DOHH2 (cell line): Measurements from ENCODE around the gene PTPN4.

ENCODE experiments used
- H3F3A ChIP-seq: fragments of 200-600 bp; sonication (generic), shearing (Covaris generic); 2 replicates; pipeline ENCODE4 v1.6.0; 2016; ENCODE audit warnings: antibody characterized with exemption, mild to moderate bottlenecking; ENCODE audit not compliant: control insufficient read depth, insufficient read depth
- H3K27ac ChIP-seq: fragments of 200-600 bp; sonication (generic); 2 replicates; pipeline ENCODE4 v1.5.1; 2014; ENCODE audit warnings: low read depth, mild to moderate bottlenecking, low read length, moderate library complexity
- H3K27me3 ChIP-seq: fragments of 200-600 bp; sonication (generic); 2 replicates; pipeline ENCODE4 v1.6.1; 2014; ENCODE audit warnings: mild to moderate bottlenecking, low read length, mixed read lengths; ENCODE audit not compliant: control insufficient read depth
- H3K36me3 ChIP-seq: fragments of 200-600 bp; sonication (generic); 2 replicates; pipeline ENCODE4 v1.6.1; 2014; ENCODE audit warnings: mild to moderate bottlenecking, low read length, moderate library complexity, mixed read lengths; ENCODE audit not compliant: control insufficient read depth
- H3K4me1 ChIP-seq: fragments of 200-600 bp; sonication (generic); 2 replicates; pipeline ENCODE4 v1.6.1; 2014; ENCODE audit warnings: mild to moderate bottlenecking, low read length, mixed read lengths; ENCODE audit not compliant: control insufficient read depth
- H3K4me2 ChIP-seq: fragments of 200-600 bp; sonication (generic); 2 replicates; pipeline ENCODE4 v1.6.0; 2014; ENCODE audit warnings: mild to moderate bottlenecking, low read length, moderate library complexity
- H3K4me3 ChIP-seq: fragments of 200-600 bp; sonication (generic); 2 replicates; pipeline ENCODE4 v1.5.1; 2014; ENCODE audit warnings: mild to moderate bottlenecking, low read length, mixed read lengths
- H3K79me2 ChIP-seq: fragments of 200-600 bp; sonication (generic); 2 replicates; pipeline ENCODE4 v1.6.1; 2014; ENCODE audit warnings: mild to moderate bottlenecking, low read length, mixed read lengths; ENCODE audit not compliant: control insufficient read depth
- H3K9me2 ChIP-seq: fragments of 200-600 bp; sonication (generic); replicated peaks from 2 replicates; pipeline ENCODE4 v1.6.1; 2014; ENCODE audit warnings: mild to moderate bottlenecking, low read length, mixed read lengths; ENCODE audit not compliant: control insufficient read depth
- H3K9me3 ChIP-seq: fragments of 200-600 bp; sonication (generic); 2 replicates; pipeline ENCODE4 v1.6.1; 2014; ENCODE audit warnings: antibody characterized with exemption, low read length, mixed read lengths; ENCODE audit not compliant: control insufficient read depth, insufficient read depth
- H4K20me1 ChIP-seq: fragments of 200-600 bp; sonication (generic); 2 replicates; pipeline ENCODE4 v1.6.0; 2014; ENCODE audit warnings: low read depth, mild to moderate bottlenecking, antibody characterized with exemption, low read length, moderate library complexity; ENCODE audit not compliant: control insufficient read depth, insufficient read depth
- CTCF ChIP-seq: fragments of 200-600 bp; sonication (generic); IDR thresholded peaks from one replicate; pipeline ENCODE4 v1.5.1; 2014; ENCODE audit warnings: antibody characterized with exemption, mild to moderate bottlenecking, low read depth, low read length; ENCODE audit not compliant: poor library complexity, severe bottlenecking
- EZH2phosphoT487 ChIP-seq: fragments of 200-600 bp; sonication (generic); IDR thresholded peaks from 2 replicates; pipeline ENCODE4 v1.6.1; 2017; ENCODE audit warnings: borderline replicate concordance, mild to moderate bottlenecking, antibody characterized with exemption, low read length, moderate library complexity, mixed read lengths

PTPN4 gene

GRCh38 chr2:120028795-120029194 is 269.1 kb downstream of the PTPN4 start:
- Histone ChIP-seq H3K36me3 (no peaks in the 10 kb centered on the region), H3K4me3 (no peak overlapping the region), H3K27me3 (no peaks in the 10 kb centered on the region), H3K4me2 (no peak overlapping the region), H3K9me2 (no peaks in the 10 kb centered on the region), H3K27ac (no peak overlapping the region), H3F3A (no peaks in the 10 kb centered on the region), H3K79me2 (no peaks in the 10 kb centered on the region), H3K9me3 (no peaks in the 10 kb centered on the region), H3K4me1 (no peaks in the 10 kb centered on the region), H4K20me1 (no peaks in the 10 kb centered on the region)
- TF ChIP-seq CTCF (no peak), EZH2phosphoT487 (no peak)

- H3K4me2 ChIP-seq, result no peak overlapping the region
- H4K20me1 ChIP-seq, result no peaks in the 10 kb centered on the region
- no peaks in the 10 kb centered on the region for H3K27me3 ChIP-seq
- no peaks in the 10 kb centered on the region for H3K36me3 ChIP-seq
- H3F3A ChIP-seq, result no peaks in the 10 kb centered on the region
- no peaks in the 10 kb centered on the region for H3K4me1 ChIP-seq
- no peaks in the 10 kb centered on the region for H3K79me2 ChIP-seq
- no peak overlapping the region for H3K4me3 ChIP-seq
- no peak overlapping the region for H3K27ac ChIP-seq
- no peaks in the 10 kb centered on the region for H3K9me3 ChIP-seq
- no peak for TF ChIP-seq CTCF
- TF ChIP-seq EZH2phosphoT487, result no peak
- no peaks in the 10 kb centered on the region for H3K9me2 ChIP-seq
Measured at GRCh38 chr2:120029672-120030640, 270.2 kb downstream of the PTPN4 start.

- no peaks in the 10 kb centered on the region for H3K9me2 ChIP-seq
- H3K36me3 ChIP-seq, result no peaks in the 10 kb centered on the region
- no peaks in the 10 kb centered on the region for H3K4me1 ChIP-seq
- no peak overlapping the region for H3K4me3 ChIP-seq
- no peaks in the 10 kb centered on the region for H3K79me2 ChIP-seq
- no peak overlapping the region for H3K27ac ChIP-seq
- no peaks in the 10 kb centered on the region for H3K9me3 ChIP-seq
- H4K20me1 ChIP-seq, result no peaks in the 10 kb centered on the region
- no peaks in the 10 kb centered on the region for H3K27me3 ChIP-seq
- H3K4me2 ChIP-seq, result no peak overlapping the region
- H3F3A ChIP-seq, result no peaks in the 10 kb centered on the region
- no peak for TF ChIP-seq EZH2phosphoT487
- TF ChIP-seq CTCF, result no peak
Measured at GRCh38 chr2:120032297-120032696, 272.6 kb downstream of the PTPN4 start.
